A549 treated with RU486 at 1 μM for 4 hours (cell line): ENCODE results near the gene ALAS2. TPM values are rescaled to one million over a fixed set of nuclear protein-coding genes. Genes with fewer than 3 reads are reported as not detected.

Experiments
- total RNA-seq: library from RNA; stranded (reverse); fragments of 200-300 nt; extraction: Qiagen RNA extraction; gene quantifications from 5 replicates; pipeline ENCODE4 v1.2.3, GENCODE V29; 2022; ENCODE audit warnings: low read depth

Gene ALAS2, protein sequence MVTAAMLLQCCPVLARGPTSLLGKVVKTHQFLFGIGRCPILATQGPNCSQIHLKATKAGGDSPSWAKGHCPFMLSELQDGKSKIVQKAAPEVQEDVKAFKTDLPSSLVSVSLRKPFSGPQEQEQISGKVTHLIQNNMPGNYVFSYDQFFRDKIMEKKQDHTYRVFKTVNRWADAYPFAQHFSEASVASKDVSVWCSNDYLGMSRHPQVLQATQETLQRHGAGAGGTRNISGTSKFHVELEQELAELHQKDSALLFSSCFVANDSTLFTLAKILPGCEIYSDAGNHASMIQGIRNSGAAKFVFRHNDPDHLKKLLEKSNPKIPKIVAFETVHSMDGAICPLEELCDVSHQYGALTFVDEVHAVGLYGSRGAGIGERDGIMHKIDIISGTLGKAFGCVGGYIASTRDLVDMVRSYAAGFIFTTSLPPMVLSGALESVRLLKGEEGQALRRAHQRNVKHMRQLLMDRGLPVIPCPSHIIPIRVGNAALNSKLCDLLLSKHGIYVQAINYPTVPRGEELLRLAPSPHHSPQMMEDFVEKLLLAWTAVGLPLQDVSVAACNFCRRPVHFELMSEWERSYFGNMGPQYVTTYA
- total RNA-seq = not detected in 5 replicates

DNA sequence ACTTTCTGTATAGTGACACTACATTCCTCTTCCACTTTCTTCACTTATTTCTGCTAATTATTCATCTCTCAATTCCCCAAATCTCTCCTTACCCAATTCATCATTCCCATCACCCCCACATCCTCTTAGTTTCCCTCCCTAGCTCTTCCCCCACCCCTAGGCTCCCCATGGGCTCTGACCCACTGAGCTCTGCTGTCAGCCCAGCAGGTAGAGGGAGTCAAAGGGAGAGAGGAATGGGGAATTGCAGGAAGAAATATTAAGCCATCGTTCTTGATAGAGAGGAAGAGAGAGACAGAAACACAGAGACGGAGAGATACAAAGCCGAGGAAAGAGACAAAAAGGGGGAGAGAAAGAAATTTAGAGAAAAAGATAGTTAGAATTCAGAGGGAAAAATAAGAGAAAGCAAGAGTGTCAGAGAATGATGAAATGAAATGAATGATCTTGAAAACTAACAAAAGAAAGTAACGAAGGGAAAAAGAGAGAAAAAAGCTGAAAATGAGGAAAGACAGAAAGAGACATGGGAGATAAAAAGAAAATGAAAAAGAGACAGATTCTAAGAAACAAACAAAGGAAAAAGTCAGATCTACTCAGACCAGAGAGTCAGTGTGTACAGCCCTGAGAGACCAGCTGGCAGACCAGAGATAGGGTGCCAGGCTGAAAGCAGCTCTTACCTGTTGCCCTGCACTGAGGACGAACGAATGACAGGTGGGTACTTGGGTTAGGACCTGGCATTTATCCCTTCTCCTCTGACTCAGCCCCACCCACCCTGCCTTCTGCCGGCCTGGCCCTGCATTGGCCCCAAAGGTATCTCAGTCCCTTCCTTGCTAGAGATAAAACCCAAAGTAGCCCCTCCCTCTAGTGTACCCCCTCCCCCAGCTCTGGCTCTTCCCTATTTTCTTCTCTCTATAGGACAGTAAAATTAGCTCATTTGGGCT lies at the start of gene ALAS2:
TSS of gene ALAS2 (minus strand) at position 707 of the 935 bp plus-strand sequence. CDS start 4,977 bp downstream, outside the sequence.

DNA sequence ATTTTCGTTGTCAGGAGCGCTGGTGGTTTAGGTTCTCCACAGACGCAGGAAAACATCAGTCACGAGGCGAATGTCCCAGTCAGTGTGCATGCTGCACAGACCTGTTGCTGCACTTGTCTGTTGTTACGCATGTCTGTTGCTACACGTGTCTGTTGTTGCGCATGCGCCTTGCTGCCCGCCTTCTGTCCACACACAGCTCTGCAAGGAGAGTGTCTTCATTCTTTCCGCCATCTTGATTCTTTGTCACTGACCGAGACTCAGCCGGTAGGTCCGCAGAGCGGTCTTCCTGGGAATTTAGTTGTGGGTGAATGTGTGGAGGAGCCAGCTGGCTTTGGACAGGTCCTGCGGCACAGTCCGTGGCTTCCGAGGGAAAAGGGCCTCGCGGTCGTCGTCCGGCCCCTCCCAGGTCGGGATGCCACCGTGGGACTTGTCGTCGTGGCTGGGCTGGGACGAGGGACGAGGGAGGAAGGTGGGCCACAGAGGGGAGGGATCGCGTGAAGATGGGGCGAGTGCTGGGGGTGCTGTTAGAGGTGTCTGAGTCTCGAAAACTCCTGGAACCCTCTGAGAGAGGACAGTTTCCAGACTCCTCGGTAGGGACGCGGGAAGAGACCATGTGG lies 44.2 kb upstream of the ALAS2 start, which contains the start of gene PAGE2B:
TSS of gene PAGE2B (plus strand) at position 180 of the 617 bp plus-strand sequence. CDS start 1,012 bp downstream, outside the sequence.

DNA sequence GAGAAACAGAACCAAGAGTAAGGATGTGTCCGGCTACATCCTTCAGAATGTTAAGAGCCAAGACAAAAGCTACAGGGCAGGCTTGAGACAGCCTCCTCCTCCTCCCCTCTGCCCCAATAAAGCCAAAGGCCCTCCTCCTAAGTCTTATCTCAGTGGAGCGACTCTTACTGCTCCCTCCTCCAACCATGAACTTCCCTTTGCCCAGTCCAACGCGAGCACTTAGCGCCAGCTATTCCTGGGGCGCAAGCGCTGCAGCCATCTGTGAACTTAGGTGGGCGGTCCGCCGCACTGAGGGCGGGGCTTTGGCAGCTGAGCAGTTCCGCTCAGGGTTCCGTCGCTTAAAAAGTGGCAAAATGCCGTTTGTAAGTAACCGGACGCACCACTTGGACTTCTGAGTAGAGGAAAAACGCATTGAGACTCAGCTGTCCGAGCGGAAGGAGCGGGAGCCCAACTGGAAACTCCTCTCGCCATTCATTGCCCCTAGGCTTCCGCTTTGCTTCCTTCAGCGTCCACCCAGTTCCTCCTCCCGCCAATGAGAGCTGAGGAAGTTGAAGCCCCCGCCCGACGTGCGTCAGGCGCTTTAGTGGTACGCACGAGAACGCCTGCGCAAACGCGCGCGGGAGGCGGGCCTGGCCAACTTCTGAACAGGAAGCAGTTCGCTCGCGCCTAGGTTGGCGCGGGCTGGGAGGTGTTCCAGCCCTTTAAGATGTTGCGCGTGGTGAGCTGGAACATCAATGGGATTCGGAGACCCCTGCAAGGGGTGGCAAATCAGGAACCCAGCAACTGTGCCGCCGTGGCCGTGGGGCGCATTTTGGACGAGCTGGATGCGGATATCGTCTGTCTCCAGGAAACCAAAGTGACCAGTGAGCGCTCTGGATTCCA lies 30.8 kb downstream of the ALAS2 start, which contains the start of gene APEX2:
TSS of gene APEX2 (plus strand) at position 647 of the 882 bp plus-strand sequence. CDS start at position 707, 60 bp downstream.

DNA sequence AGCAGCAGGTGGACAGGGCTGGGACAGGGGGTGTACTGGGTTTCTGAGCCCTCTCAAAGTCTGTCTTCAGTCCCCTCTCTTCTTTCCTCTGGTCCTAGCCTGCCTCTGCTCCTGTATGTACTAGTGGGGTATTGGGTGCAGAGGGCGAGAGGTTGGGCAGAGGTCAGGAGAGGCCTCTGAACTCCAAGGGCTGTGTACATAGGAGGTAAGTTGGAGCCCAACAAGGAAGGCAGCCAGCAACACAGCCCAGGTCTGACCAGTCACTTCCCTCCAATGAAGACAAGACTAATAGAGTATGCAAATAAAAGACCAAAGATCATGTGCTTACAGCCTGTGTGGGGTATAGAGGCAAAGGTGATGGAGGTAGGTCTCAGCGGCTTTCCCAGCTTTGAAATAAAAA lies 36.7 kb downstream of the ALAS2 start, which contains the start of gene PFKFB1:
TSS of gene PFKFB1 (minus strand) at position 90 of the 400 bp plus-strand sequence. CDS start 181 bp downstream, outside the sequence.

Other genes with a start within 250 kb of the ALAS2 start
- not detected in 5 replicates for gene ITIH6, start 232.7 kb downstream of the ALAS2 start, total RNA-seq
- 70.6 to 83.1 TPM (median 77.1 TPM) in 5 replicates for gene MAGED2, start 223.2 kb downstream of the ALAS2 start, total RNA-seq
- gene TRO, start 110.2 kb downstream of the ALAS2 start, total RNA-seq = 0.46 to 0.89 TPM (median 0.58 TPM) in 5 replicates
- 0.10 TPM in 1 of 5 replicates, not detected in the others for gene PFKFB1, start 36.8 kb downstream of the ALAS2 start, total RNA-seq
- gene APEX2, start 30.6 kb downstream of the ALAS2 start, total RNA-seq = 27.0 to 37.0 TPM (median 34.5 TPM) in 5 replicates
- not detected in 5 replicates for gene PAGE2B, start 44.1 kb upstream of the ALAS2 start, total RNA-seq
- gene PAGE2, start 58.0 kb upstream of the ALAS2 start, total RNA-seq = not detected in 5 replicates
- gene PAGE5, start 189.4 kb upstream of the ALAS2 start, total RNA-seq = not detected in 5 replicates
- not detected in 5 replicates for gene PAGE3, start 233.9 kb upstream of the ALAS2 start, total RNA-seq